ENCODE results near the gene ABCA1. TPM values are rescaled to one million over a fixed set of nuclear protein-coding genes. Genes with fewer than 3 reads are reported as not detected.
A peak's percentile ranks its signal among the peaks of the same experiment; 100 is the strongest.
"Not testable (repeated sequence)": the region's sequence is repeated elsewhere in the genome, so short reads cannot be mapped to it uniquely, and the experiment has no call there.

The ABCA1 gene
- total RNA-seq, 2 experiments from 2014 or later, result 0.09 to 0.23 TPM

- H3K4me3 Mint-ChIP-seq, result no peak overlapping the region
- CTCF ChIA-PET, result no interaction called here
- ATAC-seq, result no peak
These were observed 33.9 kb upstream of the ABCA1 start for GRCh38 chr9:104961701-104962359.

GRCh38 chr9:104961238-104961637 lies 33.3 kb upstream of the ABCA1 start:
- Mint-ChIP-seq H3K9me3 (ENCODE audit: low read depth) (no peaks in the 10 kb centered on the region), H3K4me3 (no peak overlapping the region), H3K4me1 (peaks cover 17% of the 10 kb centered on the region), H3K27me3 (peaks cover 9% of the 10 kb centered on the region), H3K27ac (peak overlapping the region; percentile 57), H3K36me3 (no peaks in the 10 kb centered on the region)
- peak; percentile 100 for ATAC-seq
- DNase-seq, result peak; percentile 74
- CTCF ChIA-PET, result no interaction called here

More at GRCh38 chr9:104961701-104962359, 33.9 kb upstream of the ABCA1 start:
- Mint-ChIP-seq H3K27me3 (peaks cover 11% of the 10 kb centered on the region), H3K36me3 (no peaks in the 10 kb centered on the region), H3K9me3 (ENCODE audit: low read depth) (no peaks in the 10 kb centered on the region), H3K4me1 (peaks cover 17% of the 10 kb centered on the region), H3K27ac (no peak overlapping the region)
- no peak for DNase-seq

- H3K36me3 Mint-ChIP-seq, result no peaks in the 10 kb centered on the region
- no peak overlapping the region for H3K4me3 Mint-ChIP-seq
- DNase-seq (no peak), ATAC-seq (no peak)
- H3K27me3 Mint-ChIP-seq, result peaks cover 5% of the 10 kb centered on the region
- peaks cover 17% of the 10 kb centered on the region for H3K4me1 Mint-ChIP-seq
- no peak overlapping the region for H3K27ac Mint-ChIP-seq
- H3K9me3 Mint-ChIP-seq (ENCODE audit: low read depth), result no peaks in the 10 kb centered on the region
- CTCF ChIA-PET, result no interaction called here
These were observed 32.7 kb upstream of the ABCA1 start for GRCh38 chr9:104960662-104961061.

GRCh38 chr9:104958751-104959150 lies 30.8 kb upstream of the ABCA1 start:
- H3K27ac Mint-ChIP-seq, result no peak overlapping the region
- CTCF ChIA-PET, result no interaction called here
- H3K4me3 Mint-ChIP-seq, result no peak overlapping the region
- H3K4me1 Mint-ChIP-seq, result peaks cover 17% of the 10 kb centered on the region
- DNase-seq (no peak), ATAC-seq (no peak)
- H3K36me3 Mint-ChIP-seq, result no peaks in the 10 kb centered on the region
- H3K9me3 Mint-ChIP-seq (ENCODE audit: low read depth), result no peaks in the 10 kb centered on the region
- peaks cover 5% of the 10 kb centered on the region for H3K27me3 Mint-ChIP-seq

GRCh38 chr9:104958006-104958405 lies 30.1 kb upstream of the ABCA1 start:
- H3K27me3 Mint-ChIP-seq; DNase-seq; H3K27ac Mint-ChIP-seq; H3K4me3 Mint-ChIP-seq; CTCF ChIA-PET; H3K9me3 Mint-ChIP-seq (ENCODE audit: low read depth); H3K36me3 Mint-ChIP-seq; ATAC-seq: not testable (repeated sequence)
- peaks cover 17% of the 10 kb centered on the region for H3K4me1 Mint-ChIP-seq

GRCh38 chr9:104951487-104951886 lies 23.5 kb upstream of the ABCA1 start:
- Mint-ChIP-seq H3K36me3 (no peaks in the 10 kb centered on the region), H3K4me3 (no peak overlapping the region), H3K9me3 (ENCODE audit: low read depth) (no peaks in the 10 kb centered on the region), H3K27me3 (no peaks in the 10 kb centered on the region), H3K27ac (no peak overlapping the region), H3K4me1 (peaks cover 5% of the 10 kb centered on the region)
- CTCF ChIA-PET, result no interaction called here
- DNase-seq (no peak), ATAC-seq (no peak)

- no peaks in the 10 kb centered on the region for H3K36me3 Mint-ChIP-seq
- no peak overlapping the region for H3K27ac Mint-ChIP-seq
- no peaks in the 10 kb centered on the region for H3K9me3 Mint-ChIP-seq (ENCODE audit: low read depth)
- CTCF ChIA-PET, result no interaction called here
- no peak for DNase-seq
- no peak for ATAC-seq
- H3K4me1 Mint-ChIP-seq, result peaks cover 5% of the 10 kb centered on the region
- no peaks in the 10 kb centered on the region for H3K27me3 Mint-ChIP-seq
- H3K4me3 Mint-ChIP-seq, result no peak overlapping the region
These were observed 22.9 kb upstream of the ABCA1 start for GRCh38 chr9:104950838-104951237.

GRCh38 chr9:104948277-104948676 lies 20.3 kb upstream of the ABCA1 start:
- Mint-ChIP-seq H3K27me3 (no peaks in the 10 kb centered on the region), H3K36me3 (no peaks in the 10 kb centered on the region), H3K4me1 (peaks cover 5% of the 10 kb centered on the region), H3K4me3 (no peak overlapping the region), H3K9me3 (ENCODE audit: low read depth) (no peaks in the 10 kb centered on the region), H3K27ac (no peak overlapping the region)
- CTCF ChIA-PET, result no interaction called here
- ATAC-seq (no peak), DNase-seq (no peak)

GRCh38 chr9:104944871-104945270 lies 16.9 kb upstream of the ABCA1 start:
- no peaks in the 10 kb centered on the region for H3K27me3 Mint-ChIP-seq
- no peaks in the 10 kb centered on the region for H3K36me3 Mint-ChIP-seq
- DNase-seq, result no peak
- ATAC-seq, result no peak
- no peaks in the 10 kb centered on the region for H3K9me3 Mint-ChIP-seq (ENCODE audit: low read depth)
- H3K27ac Mint-ChIP-seq, result no peak overlapping the region
- H3K4me3 Mint-ChIP-seq, result no peak overlapping the region
- peaks cover 20% of the 10 kb centered on the region for H3K4me1 Mint-ChIP-seq
- CTCF ChIA-PET, result no interaction called here

GRCh38 chr9:104944356-104944755 lies 16.4 kb upstream of the ABCA1 start:
- Mint-ChIP-seq H3K4me1 (peaks cover 20% of the 10 kb centered on the region), H3K9me3 (ENCODE audit: low read depth) (no peaks in the 10 kb centered on the region), H3K27ac (no peak overlapping the region), H3K27me3 (no peaks in the 10 kb centered on the region), H3K4me3 (no peak overlapping the region), H3K36me3 (no peaks in the 10 kb centered on the region)
- DNase-seq (no peak), ATAC-seq (no peak)
- CTCF ChIA-PET, result no interaction called here

- Mint-ChIP-seq H3K4me3 (no peak overlapping the region), H3K36me3 (no peaks in the 10 kb centered on the region), H3K27ac (no peak overlapping the region), H3K4me1 (peaks cover 15% of the 10 kb centered on the region), H3K27me3 (no peaks in the 10 kb centered on the region), H3K9me3 (ENCODE audit: low read depth) (no peaks in the 10 kb centered on the region)
- CTCF ChIA-PET, result no interaction called here
- DNase-seq, result no peak
- no peak for ATAC-seq
These were observed 13.6 kb upstream of the ABCA1 start for GRCh38 chr9:104941597-104941996.

- CTCF ChIA-PET, result no interaction called here
- ATAC-seq (no peak), DNase-seq (no peak)
- Mint-ChIP-seq H3K4me3 (no peak overlapping the region), H3K27ac (no peak overlapping the region), H3K4me1 (peaks cover 5% of the 10 kb centered on the region), H3K27me3 (no peaks in the 10 kb centered on the region), H3K9me3 (ENCODE audit: low read depth) (no peaks in the 10 kb centered on the region), H3K36me3 (no peaks in the 10 kb centered on the region)
These were observed 8.3 kb upstream of the ABCA1 start for GRCh38 chr9:104936291-104936690.

GRCh38 chr9:104935501-104935810 lies 7.5 kb upstream of the ABCA1 start:
- H3K36me3 Mint-ChIP-seq; H3K27me3 Mint-ChIP-seq; H3K4me1 Mint-ChIP-seq; H3K9me3 Mint-ChIP-seq (ENCODE audit: low read depth); H3K4me3 Mint-ChIP-seq; DNase-seq; ATAC-seq; H3K27ac Mint-ChIP-seq: not testable (repeated sequence)
- CTCF ChIA-PET, result interaction anchor here (0.7 kb wide), 1 partner anchor 12 kb away, joined by 3 read pairs; no protein-coding TSS in a partner anchor

- H3K36me3 Mint-ChIP-seq, result no peaks in the 10 kb centered on the region
- ATAC-seq, result no peak
- H3K4me1 Mint-ChIP-seq, result no peaks in the 10 kb centered on the region
- no peaks in the 10 kb centered on the region for H3K27me3 Mint-ChIP-seq
- no peak for DNase-seq
- H3K9me3 Mint-ChIP-seq (ENCODE audit: low read depth), result no peaks in the 10 kb centered on the region
- H3K4me3 Mint-ChIP-seq, result no peak overlapping the region
- CTCF ChIA-PET, result interaction anchor here (0.7 kb wide), 1 partner anchor 13 kb away, joined by 3 read pairs; no protein-coding TSS in a partner anchor
- H3K27ac Mint-ChIP-seq, result no peak overlapping the region
These were observed 6.9 kb upstream of the ABCA1 start for GRCh38 chr9:104934691-104935500.
